ENCODE data around the gene EGFL7. TPM values are rescaled to one million over a fixed set of nuclear protein-coding genes. Genes with fewer than 3 reads are reported as not detected.
A peak's percentile ranks its signal among the peaks of the same experiment; 100 is the strongest.

Gene EGFL7
- polyA plus RNA-seq, 3 donors, result 1.3 to 2.8 (median 2.2) TPM

GRCh38 chr9:136696502-136696901, 33.8 kb downstream of the EGFL7 start:
- peaks cover 71 to 74% of the 10 kb centered on the region in 2 donors for H3K4me1 ChIP-seq (ENCODE audit: control insufficient read depth in 1 of 2, insufficient read depth in 2 of 2, low read length in 2 of 2)
- WGBS (ENCODE audit: insufficient coverage), result 59% methylated on average over 7 of the region's 9 CpGs
- H3K27me3 Mint-ChIP-seq (ENCODE audit: low read depth in 3 of 3), result peaks cover 7 to 20% (median 11%) of the 10 kb centered on the region in 3 donors
- peaks cover 52% of the 10 kb centered on the region for H3K4me1 Mint-ChIP-seq
- H3K27me3 ChIP-seq (ENCODE audit: control insufficient read depth in 2 of 2, insufficient read depth in 2 of 2, low read length in 2 of 2), result peaks cover 0 to 7% of the 10 kb centered on the region in 2 donors
- H3K9me3 ChIP-seq (replicated peaks in 1 of 2; ENCODE audit: control insufficient read depth in 1 of 2, insufficient read depth in 1 of 2, low read length in 2 of 2), result no peaks in the 10 kb centered on the region
- H3K9me3 Mint-ChIP-seq, result peaks cover 0 to 5% (median 0%) of the 10 kb centered on the region in 7 donors
- no peak overlapping the region for H3K4me3 ChIP-seq (replicated peaks in 1 of 3; ENCODE audit: low read depth in 2 of 3, low read length in 3 of 3)
- TF ChIP-seq, protein P1, sequence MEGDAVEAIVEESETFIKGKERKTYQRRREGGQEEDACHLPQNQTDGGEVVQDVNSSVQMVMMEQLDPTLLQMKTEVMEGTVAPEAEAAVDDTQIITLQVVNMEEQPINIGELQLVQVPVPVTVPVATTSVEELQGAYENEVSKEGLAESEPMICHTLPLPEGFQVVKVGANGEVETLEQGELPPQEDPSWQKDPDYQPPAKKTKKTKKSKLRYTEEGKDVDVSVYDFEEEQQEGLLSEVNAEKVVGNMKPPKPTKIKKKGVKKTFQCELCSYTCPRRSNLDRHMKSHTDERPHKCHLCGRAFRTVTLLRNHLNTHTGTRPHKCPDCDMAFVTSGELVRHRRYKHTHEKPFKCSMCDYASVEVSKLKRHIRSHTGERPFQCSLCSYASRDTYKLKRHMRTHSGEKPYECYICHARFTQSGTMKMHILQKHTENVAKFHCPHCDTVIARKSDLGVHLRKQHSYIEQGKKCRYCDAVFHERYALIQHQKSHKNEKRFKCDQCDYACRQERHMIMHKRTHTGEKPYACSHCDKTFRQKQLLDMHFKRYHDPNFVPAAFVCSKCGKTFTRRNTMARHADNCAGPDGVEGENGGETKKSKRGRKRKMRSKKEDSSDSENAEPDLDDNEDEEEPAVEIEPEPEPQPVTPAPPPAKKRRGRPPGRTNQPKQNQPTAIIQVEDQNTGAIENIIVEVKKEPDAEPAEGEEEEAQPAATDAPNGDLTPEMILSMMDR (IDR thresholded peaks at IDR 0.05), result no peak
- H3K27ac Mint-ChIP-seq, result peak overlapping the region in 1 of 7 donors; percentile 13
- DNase-seq, result no peak
- no peak overlapping the region for H3K27ac ChIP-seq (ENCODE audit: low read depth in 1 of 2, low read length in 2 of 2)
- H3K9ac ChIP-seq (ENCODE audit: insufficient read depth, low read length, poor library complexity, severe bottlenecking), result peak overlapping the region; percentile 8
- peaks cover 0 to 2% of the 10 kb centered on the region in 2 donors for H3K36me3 Mint-ChIP-seq
- H4K20me1 ChIP-seq (ENCODE audit: insufficient read depth, low read length), result no peaks in the 10 kb centered on the region
- H3K4me3 Mint-ChIP-seq, result no peak overlapping the region
- no peaks in the 10 kb centered on the region for H3K79me2 ChIP-seq (ENCODE audit: insufficient read depth, low read length)
- intact Hi-C loops (cut with micrococcal nuclease), result loop anchor here in 1 of 2 donors (5.0 kb wide), 1 partner anchor 49 kb away; no protein-coding TSS in a partner anchor
- H2AFZ ChIP-seq (ENCODE audit: insufficient read depth, low read depth, low read length, poor library complexity, severe bottlenecking), result no peak overlapping the region
- H3K36me3 ChIP-seq (replicated peaks in 1 of 2; ENCODE audit: control insufficient read depth in 1 of 2, insufficient read depth in 2 of 2, low read length in 2 of 2), result no peaks in the 10 kb centered on the region
- H3K4me2 ChIP-seq (replicated peaks; ENCODE audit: extremely low read depth, low read length, poor library complexity, severe bottlenecking), result no peak overlapping the region

DNA sequence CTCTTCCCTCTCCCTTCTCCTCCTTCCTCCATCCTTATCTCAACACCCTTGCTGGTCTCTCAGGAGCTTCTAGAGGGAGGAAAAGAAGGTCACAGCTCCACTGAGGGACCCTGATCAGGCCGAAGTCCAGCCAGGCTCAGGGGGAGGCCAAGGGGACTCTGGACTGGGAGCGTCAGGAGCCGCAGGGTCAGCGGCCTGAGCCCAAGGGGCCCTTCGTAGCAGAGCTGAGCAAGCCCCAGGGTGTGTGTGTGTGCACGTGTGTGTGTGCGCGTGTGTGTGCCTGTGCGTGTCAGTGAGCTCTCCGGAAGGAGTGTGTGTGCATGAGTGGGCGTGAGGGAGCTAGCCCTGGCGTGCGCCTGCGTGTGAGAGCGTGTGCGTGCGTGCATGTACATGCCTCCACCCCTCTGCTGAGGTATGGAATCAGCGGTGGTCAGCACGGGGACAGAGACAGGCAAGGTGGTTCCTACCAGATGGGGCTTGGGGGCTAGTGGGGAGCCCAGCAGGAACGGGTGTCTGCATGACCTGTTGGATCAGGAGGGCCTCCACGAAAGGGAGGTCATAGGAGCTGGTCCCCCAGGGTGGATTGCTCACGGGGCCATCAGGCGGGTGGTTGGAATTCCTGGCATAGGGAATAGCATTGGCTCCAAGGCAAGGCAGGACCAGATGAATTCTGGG, 34.6 kb downstream of the EGFL7 start:
- Histone ChIP-seq H4K20me1 (ENCODE audit: insufficient read depth, low read length) (no peaks in the 10 kb centered on the region), H3K4me3 (replicated peaks in 1 of 3; ENCODE audit: low read depth in 2 of 3, low read length in 3 of 3) (peak overlapping the region in 1 of 3 experiments; percentile 40), H3K9ac (ENCODE audit: insufficient read depth, low read length, poor library complexity, severe bottlenecking) (peak overlapping the region; percentile 55), H3K4me1 (ENCODE audit: control insufficient read depth in 1 of 2, insufficient read depth in 2 of 2, low read length in 2 of 2) (peaks cover 73 to 78% of the 10 kb centered on the region in 2 donors), H2AFZ (ENCODE audit: insufficient read depth, low read depth, low read length, poor library complexity, severe bottlenecking) (no peak overlapping the region), H3K36me3 (replicated peaks in 1 of 2; ENCODE audit: control insufficient read depth in 1 of 2, insufficient read depth in 2 of 2, low read length in 2 of 2) (no peaks in the 10 kb centered on the region), H3K79me2 (ENCODE audit: insufficient read depth, low read length) (no peaks in the 10 kb centered on the region), H3K4me2 (replicated peaks; ENCODE audit: extremely low read depth, low read length, poor library complexity, severe bottlenecking) (peak overlapping the region; percentile 60), H3K9me3 (replicated peaks in 1 of 2; ENCODE audit: control insufficient read depth in 1 of 2, insufficient read depth in 1 of 2, low read length in 2 of 2) (no peaks in the 10 kb centered on the region), H3K27me3 (ENCODE audit: control insufficient read depth in 2 of 2, insufficient read depth in 2 of 2, low read length in 2 of 2) (peaks cover 2 to 12% of the 10 kb centered on the region in 2 donors), H3K27ac (ENCODE audit: low read depth in 1 of 2, low read length in 2 of 2) (peak overlapping the region; percentile 77 to 89)
- Mint-ChIP-seq H3K36me3 (peaks cover 0 to 2% of the 10 kb centered on the region in 2 donors), H3K27me3 (ENCODE audit: low read depth in 3 of 3) (peaks cover 9 to 27% (median 17%) of the 10 kb centered on the region in 3 donors), H3K27ac (peak overlapping the region; percentile 91 to 95 (median 93)), H3K4me3 (peak overlapping the region in 1 of 2 donors; percentile 72), H3K4me1 (peaks cover 60% of the 10 kb centered on the region), H3K9me3 (peaks cover 0 to 5% (median 0%) of the 10 kb centered on the region in 7 donors)
- intact Hi-C loops (cut with micrococcal nuclease), result loop anchor here in 1 of 2 donors (5.0 kb wide), 1 partner anchor 50 kb away; no protein-coding TSS in a partner anchor
- no peak for DNase-seq
- TF ChIP-seq, protein P1 (IDR thresholded peaks at IDR 0.05), result no peak
- 82% methylated on average over 23 of the region's 23 CpGs for WGBS (ENCODE audit: insufficient coverage)
